DOHH2 (cell line): ENCODE measurements around the gene TTC17.

Source experiments
- H3F3A ChIP-seq: fragments of 200-600 bp; sonication (generic), shearing (Covaris generic); 2 replicates; pipeline ENCODE4 v1.6.0; 2016; ENCODE audit warnings: antibody characterized with exemption, mild to moderate bottlenecking; ENCODE audit not compliant: control insufficient read depth, insufficient read depth
- H3K27ac ChIP-seq: fragments of 200-600 bp; sonication (generic); 2 replicates; pipeline ENCODE4 v1.5.1; 2014; ENCODE audit warnings: low read depth, mild to moderate bottlenecking, low read length, moderate library complexity
- H3K27me3 ChIP-seq: fragments of 200-600 bp; sonication (generic); 2 replicates; pipeline ENCODE4 v1.6.1; 2014; ENCODE audit warnings: mild to moderate bottlenecking, low read length, mixed read lengths; ENCODE audit not compliant: control insufficient read depth
- H3K36me3 ChIP-seq: fragments of 200-600 bp; sonication (generic); 2 replicates; pipeline ENCODE4 v1.6.1; 2014; ENCODE audit warnings: mild to moderate bottlenecking, low read length, moderate library complexity, mixed read lengths; ENCODE audit not compliant: control insufficient read depth
- H3K4me1 ChIP-seq: fragments of 200-600 bp; sonication (generic); 2 replicates; pipeline ENCODE4 v1.6.1; 2014; ENCODE audit warnings: mild to moderate bottlenecking, low read length, mixed read lengths; ENCODE audit not compliant: control insufficient read depth
- H3K4me2 ChIP-seq: fragments of 200-600 bp; sonication (generic); 2 replicates; pipeline ENCODE4 v1.6.0; 2014; ENCODE audit warnings: mild to moderate bottlenecking, low read length, moderate library complexity
- H3K4me3 ChIP-seq: fragments of 200-600 bp; sonication (generic); 2 replicates; pipeline ENCODE4 v1.5.1; 2014; ENCODE audit warnings: mild to moderate bottlenecking, low read length, mixed read lengths
- H3K79me2 ChIP-seq: fragments of 200-600 bp; sonication (generic); 2 replicates; pipeline ENCODE4 v1.6.1; 2014; ENCODE audit warnings: mild to moderate bottlenecking, low read length, mixed read lengths; ENCODE audit not compliant: control insufficient read depth
- H3K9me2 ChIP-seq: fragments of 200-600 bp; sonication (generic); replicated peaks from 2 replicates; pipeline ENCODE4 v1.6.1; 2014; ENCODE audit warnings: mild to moderate bottlenecking, low read length, mixed read lengths; ENCODE audit not compliant: control insufficient read depth
- H3K9me3 ChIP-seq: fragments of 200-600 bp; sonication (generic); 2 replicates; pipeline ENCODE4 v1.6.1; 2014; ENCODE audit warnings: antibody characterized with exemption, low read length, mixed read lengths; ENCODE audit not compliant: control insufficient read depth, insufficient read depth
- H4K20me1 ChIP-seq: fragments of 200-600 bp; sonication (generic); 2 replicates; pipeline ENCODE4 v1.6.0; 2014; ENCODE audit warnings: low read depth, mild to moderate bottlenecking, antibody characterized with exemption, low read length, moderate library complexity; ENCODE audit not compliant: control insufficient read depth, insufficient read depth
- EZH2phosphoT487 ChIP-seq: fragments of 200-600 bp; sonication (generic); IDR thresholded peaks from 2 replicates; pipeline ENCODE4 v1.6.1; 2017; ENCODE audit warnings: borderline replicate concordance, mild to moderate bottlenecking, antibody characterized with exemption, low read length, moderate library complexity, mixed read lengths
- TF ChIP-seq, protein P1 (sequence below): fragments of 200-600 bp; sonication (generic); IDR thresholded peaks from one replicate; pipeline ENCODE4 v1.5.1; 2014; ENCODE audit warnings: antibody characterized with exemption, mild to moderate bottlenecking, low read depth, low read length; ENCODE audit not compliant: poor library complexity, severe bottlenecking

TTC17 gene

DNA sequence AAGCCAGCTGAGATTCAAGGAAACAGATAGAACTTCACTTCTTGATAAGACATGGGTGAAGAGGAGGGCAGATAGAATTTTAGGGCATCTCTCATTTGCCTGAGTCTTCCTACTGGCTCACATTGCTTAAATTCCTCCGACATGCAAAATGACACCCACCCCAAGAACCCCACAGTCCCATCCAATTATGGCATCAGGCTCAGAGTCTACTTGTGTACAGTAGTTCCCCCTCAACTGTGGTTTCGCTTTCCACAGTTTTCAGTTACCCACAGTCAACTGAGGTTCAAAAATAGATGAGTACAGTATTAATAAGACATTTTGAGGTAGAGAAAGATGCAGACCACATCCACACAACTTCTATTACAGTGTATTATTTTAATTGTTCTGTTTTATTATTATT, 99.8 kb downstream of the TTC17 start:
- H3K9me3 ChIP-seq: no peaks in the 10 kb centered on the region
- peaks cover 56% of the 10 kb centered on the region for H3K36me3 ChIP-seq
- no peaks in the 10 kb centered on the region for H3K27me3 ChIP-seq
- no peaks in the 10 kb centered on the region for H3F3A ChIP-seq
- no peaks in the 10 kb centered on the region for H3K79me2 ChIP-seq
- TF ChIP-seq, protein P1, sequence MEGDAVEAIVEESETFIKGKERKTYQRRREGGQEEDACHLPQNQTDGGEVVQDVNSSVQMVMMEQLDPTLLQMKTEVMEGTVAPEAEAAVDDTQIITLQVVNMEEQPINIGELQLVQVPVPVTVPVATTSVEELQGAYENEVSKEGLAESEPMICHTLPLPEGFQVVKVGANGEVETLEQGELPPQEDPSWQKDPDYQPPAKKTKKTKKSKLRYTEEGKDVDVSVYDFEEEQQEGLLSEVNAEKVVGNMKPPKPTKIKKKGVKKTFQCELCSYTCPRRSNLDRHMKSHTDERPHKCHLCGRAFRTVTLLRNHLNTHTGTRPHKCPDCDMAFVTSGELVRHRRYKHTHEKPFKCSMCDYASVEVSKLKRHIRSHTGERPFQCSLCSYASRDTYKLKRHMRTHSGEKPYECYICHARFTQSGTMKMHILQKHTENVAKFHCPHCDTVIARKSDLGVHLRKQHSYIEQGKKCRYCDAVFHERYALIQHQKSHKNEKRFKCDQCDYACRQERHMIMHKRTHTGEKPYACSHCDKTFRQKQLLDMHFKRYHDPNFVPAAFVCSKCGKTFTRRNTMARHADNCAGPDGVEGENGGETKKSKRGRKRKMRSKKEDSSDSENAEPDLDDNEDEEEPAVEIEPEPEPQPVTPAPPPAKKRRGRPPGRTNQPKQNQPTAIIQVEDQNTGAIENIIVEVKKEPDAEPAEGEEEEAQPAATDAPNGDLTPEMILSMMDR: no peak
- TF ChIP-seq EZH2phosphoT487: no peak
- no peaks in the 10 kb centered on the region for H3K4me1 ChIP-seq
- H4K20me1 ChIP-seq: no peaks in the 10 kb centered on the region
- H3K9me2 ChIP-seq: no peaks in the 10 kb centered on the region
- no peak overlapping the region for H3K4me2 ChIP-seq
- no peak overlapping the region for H3K27ac ChIP-seq
- H3K4me3 ChIP-seq: no peak overlapping the region

DNA sequence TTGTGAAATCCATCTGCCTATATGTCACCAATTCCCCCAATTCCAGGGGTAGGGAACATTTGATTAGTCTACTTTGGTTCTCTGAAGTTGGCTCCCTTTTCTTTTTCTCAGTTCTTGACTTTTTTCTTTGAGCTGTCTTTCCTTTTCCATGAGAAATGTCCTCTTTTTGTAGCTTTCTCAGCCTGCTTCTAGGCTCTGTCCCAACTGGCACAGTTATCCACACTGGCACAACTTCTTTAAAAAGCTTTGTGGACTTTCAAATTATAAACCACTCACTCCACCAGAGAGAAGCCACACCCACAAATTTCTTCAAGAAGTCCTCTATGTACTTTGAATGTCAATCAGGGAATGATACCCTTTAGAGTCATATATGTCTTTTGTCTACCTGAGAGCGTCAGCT, 100.5 kb downstream of the TTC17 start:
- Histone ChIP-seq H3K9me3 (no peaks in the 10 kb centered on the region), H3K27me3 (no peaks in the 10 kb centered on the region), H3K27ac (no peak overlapping the region), H3K4me1 (no peaks in the 10 kb centered on the region), H3K36me3 (peaks cover 51% of the 10 kb centered on the region), H4K20me1 (no peaks in the 10 kb centered on the region), H3F3A (no peaks in the 10 kb centered on the region), H3K4me3 (no peak overlapping the region), H3K79me2 (no peaks in the 10 kb centered on the region), H3K4me2 (no peak overlapping the region), H3K9me2 (no peaks in the 10 kb centered on the region)
- TF ChIP-seq, protein P1: no peak
- no peak for TF ChIP-seq EZH2phosphoT487

DNA sequence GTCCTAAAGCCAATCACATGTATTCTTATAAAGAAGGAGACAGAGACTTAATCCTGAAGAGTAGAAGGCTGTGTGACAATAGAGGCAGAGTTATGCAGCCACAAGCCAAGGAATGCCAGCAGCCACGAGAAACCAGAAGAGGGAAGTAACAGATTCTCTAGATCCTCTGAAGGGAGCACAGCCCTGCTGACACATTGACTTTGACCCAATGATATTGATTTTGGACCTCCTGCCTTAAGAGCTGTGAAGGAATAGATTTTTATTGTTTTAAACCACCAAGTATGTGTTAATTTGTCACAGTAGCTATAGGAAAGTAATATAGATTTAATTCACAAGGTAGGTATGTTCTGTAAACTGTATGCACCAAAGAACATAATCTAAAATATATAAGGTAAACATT, 103.6 kb downstream of the TTC17 start:
- Histone ChIP-seq H3K79me2 (no peaks in the 10 kb centered on the region), H3F3A (no peaks in the 10 kb centered on the region), H3K9me3 (peaks cover 3% of the 10 kb centered on the region; the same call in 1 of the 2 replicates), H3K27ac (no peak overlapping the region), H3K9me2 (no peaks in the 10 kb centered on the region), H3K4me1 (no peaks in the 10 kb centered on the region), H4K20me1 (no peaks in the 10 kb centered on the region), H3K27me3 (no peaks in the 10 kb centered on the region), H3K4me3 (no peak overlapping the region), H3K36me3 (peaks cover 61% of the 10 kb centered on the region), H3K4me2 (no peak overlapping the region)
- TF ChIP-seq EZH2phosphoT487: no peak
- TF ChIP-seq, protein P1: no peak
